ENCODE measurements around the gene HDAC9.

The HDAC9 gene

GRCh38 chr7:19017374-19017773 lies 521.8 kb downstream of the HDAC9 start:
- no peak for TF ChIP-seq ZC3H10 (CRISPR knock-in tag; IDR thresholded peaks at IDR 0.05)
- no peak for TF ChIP-seq PPARA (CRISPR knock-in tag; IDR thresholded peaks at IDR 0.05; ENCODE audit: borderline replicate concordance)
- no peak for TF ChIP-seq ZNF8 (CRISPR knock-in tag; IDR thresholded peaks at IDR 0.05)
- no peak for ATAC-seq

GRCh38 chr7:19020062-19020461 lies 524.5 kb downstream of the HDAC9 start:
- TF ChIP-seq ISL1 (CRISPR knock-in tag; IDR thresholded peaks at IDR 0.05) (no peak), TSHZ2 (CRISPR knock-in tag; IDR thresholded peaks at IDR 0.05) (no peak), OSR1 (CRISPR knock-in tag; IDR thresholded peaks at IDR 0.05) (no peak), ESRRG (CRISPR knock-in tag; IDR thresholded peaks at IDR 0.05) (no peak), ZNF565 (CRISPR knock-in tag; conservative IDR thresholded peaks at IDR 0.05; ENCODE audit: low read depth) (no peak), ZFP3 (CRISPR knock-in tag; IDR thresholded peaks at IDR 0.05) (no peak), GLIS3 (CRISPR knock-in tag; IDR thresholded peaks at IDR 0.05) (no peak)
- no peak for ATAC-seq

DNA sequence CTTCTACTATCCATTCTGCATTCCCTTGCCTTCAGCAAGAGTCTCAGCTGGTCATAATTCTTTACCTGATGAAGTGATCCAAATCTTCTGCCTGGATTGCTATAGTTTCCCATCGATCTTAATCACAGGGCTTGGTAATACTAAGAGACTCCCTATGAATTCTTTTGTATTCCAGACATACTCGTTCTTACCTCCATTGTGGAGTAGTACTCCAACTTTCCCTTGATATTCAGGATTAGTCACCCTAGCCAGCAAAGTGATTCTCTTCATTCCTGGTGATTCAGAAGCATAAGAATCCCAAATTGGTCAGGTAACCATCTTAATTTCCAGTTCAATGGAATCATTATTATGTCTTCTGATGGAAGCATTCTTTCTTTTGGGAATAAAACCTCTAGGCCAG lies 525.2 kb downstream of the HDAC9 start:
- TF ChIP-seq TOX (CRISPR knock-in tag; IDR thresholded peaks at IDR 0.05; ENCODE audit: borderline replicate concordance) (no peak), ISL1 (CRISPR knock-in tag; IDR thresholded peaks at IDR 0.05) (no peak), POU6F1 (CRISPR knock-in tag; IDR thresholded peaks at IDR 0.05; ENCODE audit: borderline replicate concordance, low read depth) (no peak), ZNF70 (CRISPR knock-in tag; IDR thresholded peaks at IDR 0.05) (no peak), PATZ1 (CRISPR knock-in tag; IDR thresholded peaks at IDR 0.05; ENCODE audit: borderline replicate concordance) (no peak), ZC3H10 (CRISPR knock-in tag; IDR thresholded peaks at IDR 0.05) (no peak), ZNF8 (CRISPR knock-in tag; IDR thresholded peaks at IDR 0.05) (no peak), RARB (CRISPR knock-in tag; IDR thresholded peaks at IDR 0.05) (no peak), GLIS3 (CRISPR knock-in tag; IDR thresholded peaks at IDR 0.05) (no peak), SNAI2 (CRISPR knock-in tag; IDR thresholded peaks at IDR 0.05) (no peak), CSDC2 (CRISPR knock-in tag; IDR thresholded peaks at IDR 0.05) (no peak), ZFP3 (CRISPR knock-in tag; IDR thresholded peaks at IDR 0.05) (no peak), TSHZ2 (CRISPR knock-in tag; IDR thresholded peaks at IDR 0.05) (no peak), OSR1 (CRISPR knock-in tag; IDR thresholded peaks at IDR 0.05) (no peak), ARNTL (CRISPR knock-in tag; IDR thresholded peaks at IDR 0.05; ENCODE audit: borderline replicate concordance, low read depth) (no peak), BACH2 (CRISPR knock-in tag; IDR thresholded peaks at IDR 0.05; ENCODE audit: borderline replicate concordance) (no peak)
- TF ChIP-seq, protein P1, sequence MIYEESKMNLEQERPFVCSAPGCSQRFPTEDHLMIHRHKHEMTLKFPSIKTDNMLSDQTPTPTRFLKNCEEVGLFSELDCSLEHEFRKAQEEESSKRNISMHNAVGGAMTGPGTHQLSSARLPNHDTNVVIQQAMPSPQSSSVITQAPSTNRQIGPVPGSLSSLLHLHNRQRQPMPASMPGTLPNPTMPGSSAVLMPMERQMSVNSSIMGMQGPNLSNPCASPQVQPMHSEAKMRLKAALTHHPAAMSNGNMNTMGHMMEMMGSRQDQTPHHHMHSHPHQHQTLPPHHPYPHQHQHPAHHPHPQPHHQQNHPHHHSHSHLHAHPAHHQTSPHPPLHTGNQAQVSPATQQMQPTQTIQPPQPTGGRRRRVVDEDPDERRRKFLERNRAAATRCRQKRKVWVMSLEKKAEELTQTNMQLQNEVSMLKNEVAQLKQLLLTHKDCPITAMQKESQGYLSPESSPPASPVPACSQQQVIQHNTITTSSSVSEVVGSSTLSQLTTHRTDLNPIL (CRISPR knock-in tag; IDR thresholded peaks at IDR 0.05; ENCODE audit: low read depth): no peak
- peak; percentile 15; the same call in 2 of the 3 replicates for ATAC-seq

Data from SK-N-SH treated with all-trans-retinoic acid at 6 μM for 48 hours (cell line).